Measurements from ENCODE around the gene ZNF648.
"Not testable (repeated sequence)": the region's sequence is repeated elsewhere in the genome, so short reads cannot be mapped to it uniquely, and the experiment has no call there.

- TF ChIP-seq, protein P1, sequence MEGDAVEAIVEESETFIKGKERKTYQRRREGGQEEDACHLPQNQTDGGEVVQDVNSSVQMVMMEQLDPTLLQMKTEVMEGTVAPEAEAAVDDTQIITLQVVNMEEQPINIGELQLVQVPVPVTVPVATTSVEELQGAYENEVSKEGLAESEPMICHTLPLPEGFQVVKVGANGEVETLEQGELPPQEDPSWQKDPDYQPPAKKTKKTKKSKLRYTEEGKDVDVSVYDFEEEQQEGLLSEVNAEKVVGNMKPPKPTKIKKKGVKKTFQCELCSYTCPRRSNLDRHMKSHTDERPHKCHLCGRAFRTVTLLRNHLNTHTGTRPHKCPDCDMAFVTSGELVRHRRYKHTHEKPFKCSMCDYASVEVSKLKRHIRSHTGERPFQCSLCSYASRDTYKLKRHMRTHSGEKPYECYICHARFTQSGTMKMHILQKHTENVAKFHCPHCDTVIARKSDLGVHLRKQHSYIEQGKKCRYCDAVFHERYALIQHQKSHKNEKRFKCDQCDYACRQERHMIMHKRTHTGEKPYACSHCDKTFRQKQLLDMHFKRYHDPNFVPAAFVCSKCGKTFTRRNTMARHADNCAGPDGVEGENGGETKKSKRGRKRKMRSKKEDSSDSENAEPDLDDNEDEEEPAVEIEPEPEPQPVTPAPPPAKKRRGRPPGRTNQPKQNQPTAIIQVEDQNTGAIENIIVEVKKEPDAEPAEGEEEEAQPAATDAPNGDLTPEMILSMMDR (conservative IDR thresholded peaks at IDR 0.05; ENCODE audit: low read depth, low read length): not testable (repeated sequence)
- not testable (repeated sequence) for TF ChIP-seq EZH2 (IDR thresholded peaks at IDR 0.05; ENCODE audit: borderline replicate concordance, low read depth, low read length, poor library complexity, severe bottlenecking)
Measured at GRCh38 chr1:182005398-182005797, 56.1 kb downstream of the ZNF648 start.

Data from A673 (cell line).